Coronary artery (tissue), 2 donors: ENCODE data around the gene CNDP2.

Experiments
- DNase-seq: peaks from one replicate; pipeline ENCODE4 v3.0.0-alpha.2; 2017; ENCODE audit warnings: low spot score
- H3K27ac ChIP-seq, 2 donors: fragments of 200-600 bp; sonication (generic); one replicate each; pipeline ENCODE4 v1.5.1; 2016 to 2019
- H3K4me3 ChIP-seq: fragments of 200-600 bp; sonication (generic); 2 replicates; pipeline ENCODE4 v1.5.1; 2016; ENCODE audit warnings: mild to moderate bottlenecking, moderate library complexity
- TF ChIP-seq, protein P1 (sequence below): fragments of 200-600 bp; sonication (generic); IDR thresholded peaks from one replicate; pipeline ENCODE4 v1.5.1; 2019; ENCODE audit warnings: antibody characterized with exemption

The CNDP2 gene

DNA sequence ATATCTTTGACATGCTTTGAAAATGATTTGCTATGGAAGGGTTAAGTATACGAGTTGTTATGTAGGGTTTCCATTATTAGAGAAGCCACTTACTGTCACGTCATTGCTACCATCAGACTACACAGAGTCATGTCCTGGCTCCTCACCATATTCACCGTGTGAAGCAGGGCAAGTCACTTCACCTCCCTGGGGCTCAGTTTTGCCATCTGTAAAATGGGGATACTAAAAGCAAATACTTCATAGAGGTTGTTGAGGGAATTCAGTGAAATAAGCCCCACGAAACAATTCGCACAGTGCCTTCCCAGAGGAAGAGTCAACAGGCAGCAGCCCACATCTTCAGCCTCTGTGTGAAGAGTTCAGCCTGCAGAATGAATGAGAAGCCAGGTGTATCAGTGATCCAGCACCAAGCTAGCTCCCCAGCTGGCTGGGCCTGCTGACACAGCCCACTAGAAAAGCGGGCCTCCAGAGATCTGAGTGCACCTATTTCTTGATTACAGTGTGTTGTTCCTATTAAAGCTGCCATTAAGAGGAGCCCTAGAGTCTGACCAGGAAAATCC is 42.4 kb upstream of the CNDP2 start:
- DNase-seq, result no peak
- Histone ChIP-seq H3K27ac (no peak overlapping the region), H3K4me3 (no peak overlapping the region)
- TF ChIP-seq, protein P1, sequence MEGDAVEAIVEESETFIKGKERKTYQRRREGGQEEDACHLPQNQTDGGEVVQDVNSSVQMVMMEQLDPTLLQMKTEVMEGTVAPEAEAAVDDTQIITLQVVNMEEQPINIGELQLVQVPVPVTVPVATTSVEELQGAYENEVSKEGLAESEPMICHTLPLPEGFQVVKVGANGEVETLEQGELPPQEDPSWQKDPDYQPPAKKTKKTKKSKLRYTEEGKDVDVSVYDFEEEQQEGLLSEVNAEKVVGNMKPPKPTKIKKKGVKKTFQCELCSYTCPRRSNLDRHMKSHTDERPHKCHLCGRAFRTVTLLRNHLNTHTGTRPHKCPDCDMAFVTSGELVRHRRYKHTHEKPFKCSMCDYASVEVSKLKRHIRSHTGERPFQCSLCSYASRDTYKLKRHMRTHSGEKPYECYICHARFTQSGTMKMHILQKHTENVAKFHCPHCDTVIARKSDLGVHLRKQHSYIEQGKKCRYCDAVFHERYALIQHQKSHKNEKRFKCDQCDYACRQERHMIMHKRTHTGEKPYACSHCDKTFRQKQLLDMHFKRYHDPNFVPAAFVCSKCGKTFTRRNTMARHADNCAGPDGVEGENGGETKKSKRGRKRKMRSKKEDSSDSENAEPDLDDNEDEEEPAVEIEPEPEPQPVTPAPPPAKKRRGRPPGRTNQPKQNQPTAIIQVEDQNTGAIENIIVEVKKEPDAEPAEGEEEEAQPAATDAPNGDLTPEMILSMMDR, result no peak

DNA sequence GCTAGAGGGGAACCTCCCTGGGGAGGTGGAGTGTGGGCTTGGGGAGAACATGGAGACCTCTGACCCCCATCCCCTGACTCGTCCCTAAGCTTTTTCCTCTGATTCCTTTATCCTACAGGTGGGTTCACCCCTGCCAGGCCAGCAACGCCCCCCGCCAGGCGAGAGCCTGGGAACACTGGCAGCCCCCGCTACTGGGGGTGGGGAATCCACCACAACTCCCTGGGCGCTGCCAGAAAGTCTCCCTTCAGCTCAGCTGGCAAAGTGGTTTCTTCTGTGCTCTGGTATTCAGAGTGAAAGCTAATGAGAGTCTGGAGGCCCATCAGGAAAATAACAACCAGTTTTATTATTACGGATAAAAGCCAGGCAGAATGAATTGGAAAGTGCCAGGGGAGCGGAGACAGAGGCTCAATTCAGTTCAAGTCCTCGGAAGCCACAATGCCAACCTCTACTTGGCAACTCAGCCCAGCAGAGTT is 41.8 kb upstream of the CNDP2 start:
- Histone ChIP-seq H3K4me3 (no peak overlapping the region), H3K27ac (no peak overlapping the region)
- TF ChIP-seq, protein P1, result no peak
- DNase-seq, result no peak

DNA sequence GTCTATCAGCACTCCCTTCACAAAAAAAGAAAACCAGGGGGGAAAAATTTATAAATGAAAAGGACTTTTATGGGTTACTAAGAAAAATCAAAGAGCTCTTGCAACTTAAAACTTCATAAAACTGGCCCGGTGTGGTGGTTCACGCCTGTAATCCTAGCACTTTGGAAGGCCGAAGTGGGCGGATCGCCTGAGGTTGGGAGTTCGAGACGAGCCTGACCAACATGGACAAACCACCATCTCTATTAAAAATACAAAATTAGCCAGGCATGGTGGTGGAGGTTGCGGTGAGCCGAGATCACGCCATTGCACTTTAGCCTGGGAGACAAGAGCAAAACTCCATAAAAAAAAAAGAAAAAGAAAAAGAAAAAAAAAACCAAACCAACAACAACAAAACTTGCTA is 40.8 kb upstream of the CNDP2 start:
- Histone ChIP-seq H3K4me3 (no peak overlapping the region), H3K27ac (no peak overlapping the region)
- DNase-seq, result no peak
- TF ChIP-seq, protein P1, result no peak

DNA sequence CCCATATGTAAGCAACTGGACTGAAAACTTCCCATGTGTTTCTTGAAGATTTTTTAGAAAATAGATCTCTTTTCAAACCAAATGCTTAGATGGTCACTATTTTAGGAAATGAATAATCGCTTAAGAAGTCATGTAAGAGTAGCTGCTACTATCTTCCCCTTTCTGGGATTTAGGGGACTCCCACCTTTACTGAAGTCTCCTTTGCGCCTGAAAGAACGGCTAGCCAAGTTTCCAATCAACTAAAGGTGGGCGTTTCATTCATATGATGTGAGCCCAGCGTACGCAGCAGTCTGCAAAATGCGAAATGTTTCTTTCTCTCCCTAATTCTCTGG is 40.2 kb upstream of the CNDP2 start:
- Histone ChIP-seq H3K27ac (no peak overlapping the region), H3K4me3 (peak overlapping the region; percentile 68)
- TF ChIP-seq, protein P1, result no peak
- no peak for DNase-seq

DNA sequence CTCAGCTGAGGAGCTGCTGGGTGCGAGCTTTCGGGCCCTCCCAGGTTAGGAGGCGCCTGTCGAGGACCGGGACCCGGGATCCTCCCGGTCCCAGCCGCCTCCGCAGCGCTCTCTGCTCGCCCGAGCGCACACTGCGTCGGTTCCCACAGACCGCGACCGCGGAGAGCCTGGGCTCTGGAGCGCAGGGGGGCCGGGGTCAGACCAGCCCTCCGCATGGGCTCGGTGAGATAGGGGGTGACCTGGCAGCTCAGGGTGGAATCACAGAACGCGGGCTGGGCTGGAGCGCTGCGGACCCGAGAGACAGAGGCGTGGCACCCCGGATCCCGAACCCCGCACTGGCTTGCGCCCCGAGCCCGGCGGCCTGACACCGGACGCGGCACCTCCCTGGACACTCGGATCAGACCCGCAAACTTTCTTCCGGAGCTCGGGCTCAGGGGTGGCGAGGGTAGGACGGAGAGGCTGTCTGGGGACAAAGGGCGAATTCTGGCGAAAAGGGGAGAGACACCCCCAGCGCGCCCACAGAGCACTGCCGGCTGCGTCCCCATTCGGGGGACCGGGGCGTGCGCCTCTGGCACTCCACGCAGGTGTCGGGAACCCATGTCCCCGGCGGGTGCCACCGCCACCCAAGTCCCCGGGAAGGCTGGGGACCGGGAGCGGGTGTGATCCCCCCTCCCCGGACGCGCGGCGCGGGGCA is 39.7 kb upstream of the CNDP2 start:
- no peak for DNase-seq
- TF ChIP-seq, protein P1, result no peak
- H3K4me3 ChIP-seq, result peak overlapping the region; percentile 68
- no peak overlapping the region for H3K27ac ChIP-seq

DNA sequence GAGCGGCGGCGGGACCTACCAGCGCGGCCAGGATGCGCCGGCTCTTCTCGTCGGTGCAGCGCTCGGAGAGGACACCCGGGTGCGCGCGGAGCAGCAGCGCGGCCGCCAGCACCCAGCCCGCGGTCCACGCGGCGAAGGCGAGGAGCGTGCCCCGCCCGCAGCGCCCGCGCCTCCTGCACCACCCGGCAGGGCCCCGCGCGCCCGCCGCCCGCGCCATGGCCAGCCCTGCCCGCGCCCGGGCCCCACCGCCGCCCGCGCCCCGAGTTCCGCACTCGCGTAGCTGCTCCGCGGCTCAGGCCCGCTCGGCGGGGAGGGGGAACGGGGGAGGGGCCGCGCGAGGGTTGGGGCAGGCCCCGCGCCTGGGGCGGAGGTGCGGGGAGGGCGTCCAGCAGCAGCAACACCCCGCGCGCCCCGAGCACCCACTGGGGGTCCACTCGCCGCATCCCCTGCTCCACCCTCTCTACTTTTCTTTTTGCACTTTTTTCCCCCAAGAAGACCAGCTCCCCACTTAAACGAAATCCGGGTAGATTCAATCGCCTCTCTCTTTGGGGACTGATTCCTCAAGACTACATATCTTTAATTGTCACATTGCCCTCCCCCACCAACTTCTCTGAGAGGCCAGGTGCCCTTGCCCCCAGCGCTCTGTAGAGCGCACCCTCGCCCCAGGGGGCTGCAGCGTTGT is 39.0 kb upstream of the CNDP2 start, which contains the start of gene DIPK1C:
Gene DIPK1C, minus strand, starts transcription at position 266 of the 682 bp plus-strand sequence. Its CDS starts 49 bp downstream, at position 217.
- Histone ChIP-seq H3K27ac (no peak within 1 kb of the TSS), H3K4me3 (peak within 1 kb of the TSS; percentile 68)
- TF ChIP-seq, protein P1, result no peak
- no peak for DNase-seq
